Gastrocnemius medialis (tissue), 4 donors: Measurements from ENCODE around the gene TAGAP. TPM values are rescaled to one million over a fixed set of nuclear protein-coding genes. Genes with fewer than 3 reads are reported as not detected.

Source experiments
- ATAC-seq, 2 donors: fragments of 150-250 bp; one replicate each; pipeline ENCODE4 v1.9.1; 2016
- DNase-seq, 2 donors: peaks; one replicate each; pipeline ENCODE4 v3.0.0-alpha.2; 2019
- H3K27ac ChIP-seq, 4 donors: fragments of 200-600 bp; sonication (generic); 1 replicate in 1 of 4; 2 replicates in 3 of 4; pipeline ENCODE4 v1.5.1; 2016 to 2018; ENCODE audit warnings: mild to moderate bottlenecking in 2 of 4, moderate library complexity in 1 of 4
- H3K27me3 ChIP-seq, 3 donors: fragments of 200-600 bp; sonication (generic) in 2 of 3; 1 replicate in 1 of 3; 2 replicates in 2 of 3; pipeline versions ENCODE4 v1.5.1 to v1.6.0; 2016 to 2019; ENCODE audit warnings: mild to moderate bottlenecking in 1 of 3, moderate library complexity in 1 of 3
- H3K36me3 ChIP-seq, 2 donors: fragments of 200-600 bp; sonication (generic) in 1 of 2; one replicate each; pipeline ENCODE4 v1.5.1; 2017 to 2018
- H3K4me1 ChIP-seq, 2 donors: fragments of 200-600 bp; sonication (generic) in 1 of 2; one replicate each; pipeline ENCODE4 v1.5.1; 2016 to 2017; ENCODE audit warnings: mild to moderate bottlenecking in 2 of 2
- H3K4me3 ChIP-seq, 4 donors: fragments of 200-600 bp; sonication (generic) in 3 of 4; 1 replicate in 1 of 4; 2 replicates in 3 of 4; pipeline ENCODE4 v1.5.1; 2016 to 2019; ENCODE audit warnings: mild to moderate bottlenecking in 2 of 4
- H3K9me3 ChIP-seq, 3 donors: fragments of 200-600 bp; sonication (generic) in 2 of 3; 1 replicate in 1 of 3; 2 replicates in 2 of 3; pipeline ENCODE4 v1.5.1; 2016 to 2019
- CTCF ChIP-seq, 5 experiments: fragments of 450-650 bp in 3 of 5; fragments of 200-600 bp in 2 of 5; sonication (generic) in 2 of 5; IDR thresholded peaks in 4 of 5; conservative IDR thresholded peaks in 1 of 5; 1 replicate in 4 of 5; 2 replicates in 1 of 5; pipeline ENCODE4 v1.5.1; 2016 to 2019; ENCODE audit warnings: antibody characterized with exemption in 5 of 5, mild to moderate bottlenecking in 3 of 5, moderate library complexity in 3 of 5
- POLR2A ChIP-seq, 2 donors: fragments of 450-650 bp; IDR thresholded peaks; one replicate each; pipeline ENCODE4 v1.6.1; 2017; ENCODE audit warnings: antibody characterized with exemption in 2 of 2, mild to moderate bottlenecking in 2 of 2, moderate library complexity in 2 of 2
- in situ Hi-C, 4 donors: fragments of 200-750 bp; cut with MboI; loops; one replicate each; pipeline versions ENCODE4 v1.15.0 to v1.8.0; 2017; ENCODE audit warnings: low sequenced_read_pairs in 4 of 4
- intact Hi-C: fragments of 100-400 bp; cut with DNase I; formaldehyde crosslinking; loops from one replicate; pipeline ENCODE4 v1.15.1; 2023; ENCODE audit warnings: low total_unique reads
- total RNA-seq, 4 donors: library from RNA; depleted of rRNA; stranded (reverse); fragments of >200 nt; gene quantifications; one replicate each; pipeline versions ENCODE4 v1.1.0 to v1.2.3, GENCODE V29; 2016

TAGAP gene
- total RNA-seq, 4 donors from 2014 or later: 0.25 to 0.44 TPM; not detected in 2

GRCh38 chr6:159085396-159085895 is 40.7 kb upstream of the TAGAP start:
- no peak for DNase-seq
- no peak overlapping the region for H3K27ac ChIP-seq
- no peak for TF ChIP-seq CTCF (IDR thresholded peaks at IDR 0.05 in 4 of 5, conservative IDR thresholded peaks at IDR 0.05 in 1 of 5)
- no peaks in the 10 kb centered on the region for H3K9me3 ChIP-seq
- ATAC-seq: no peak
- in situ Hi-C loops (no loop called here), intact Hi-C loops (no loop called here)
- H3K36me3 ChIP-seq: no peaks in the 10 kb centered on the region
- no peaks in the 10 kb centered on the region for H3K27me3 ChIP-seq
- no peak overlapping the region for H3K4me3 ChIP-seq
- H3K4me1 ChIP-seq: no peaks in the 10 kb centered on the region

- Histone ChIP-seq H3K27ac (no peak overlapping the region), H3K27me3 (no peaks in the 10 kb centered on the region), H3K9me3 (no peaks in the 10 kb centered on the region), H3K4me3 (no peak overlapping the region), H3K4me1 (no peaks in the 10 kb centered on the region), H3K36me3 (no peaks in the 10 kb centered on the region)
- no peak for DNase-seq
- in situ Hi-C loops: no loop called here
- TF ChIP-seq POLR2A (IDR thresholded peaks at IDR 0.05) (no peak), CTCF (IDR thresholded peaks at IDR 0.05 in 4 of 5, conservative IDR thresholded peaks at IDR 0.05 in 1 of 5) (no peak)
- ATAC-seq: no peak
- intact Hi-C loops: no loop called here
Measured at GRCh38 chr6:159084493-159085091, 39.8 kb upstream of the TAGAP start.

GRCh38 chr6:159083146-159083545 is 38.4 kb upstream of the TAGAP start:
- Histone ChIP-seq H3K4me1 (no peaks in the 10 kb centered on the region), H3K9me3 (no peaks in the 10 kb centered on the region), H3K4me3 (no peak overlapping the region), H3K27ac (no peak overlapping the region), H3K36me3 (no peaks in the 10 kb centered on the region), H3K27me3 (no peaks in the 10 kb centered on the region)
- in situ Hi-C loops: no loop called here
- DNase-seq: no peak
- no peak for ATAC-seq
- no peak for TF ChIP-seq POLR2A (IDR thresholded peaks at IDR 0.05)
- TF ChIP-seq CTCF (IDR thresholded peaks at IDR 0.05 in 4 of 5, conservative IDR thresholded peaks at IDR 0.05 in 1 of 5): no peak
- intact Hi-C loops: no loop called here

GRCh38 chr6:159082039-159082815 is 37.4 kb upstream of the TAGAP start:
- no peak for TF ChIP-seq POLR2A (IDR thresholded peaks at IDR 0.05)
- no peak for TF ChIP-seq CTCF (IDR thresholded peaks at IDR 0.05 in 4 of 5, conservative IDR thresholded peaks at IDR 0.05 in 1 of 5)
- H3K36me3 ChIP-seq: no peaks in the 10 kb centered on the region
- ATAC-seq: no peak
- no peak for DNase-seq
- intact Hi-C loops: no loop called here
- no peaks in the 10 kb centered on the region for H3K4me1 ChIP-seq
- H3K4me3 ChIP-seq: no peak overlapping the region
- in situ Hi-C loops: no loop called here
- no peaks in the 10 kb centered on the region for H3K27me3 ChIP-seq
- H3K9me3 ChIP-seq: no peaks in the 10 kb centered on the region
- H3K27ac ChIP-seq: no peak overlapping the region
